Epithelial cell of prostate (primary cell): Measurements from ENCODE around the gene BAIAP3.
"Not testable (repeated sequence)": the region's sequence is repeated elsewhere in the genome, so short reads cannot be mapped to it uniquely, and the experiment has no call there.

Experiments
- DNase-seq: peaks from one replicate; pipeline ENCODE4 v3.0.0-alpha.2; 2011; ENCODE audit warnings: low read depth, low spot score
- H3K27ac ChIP-seq: fragments of 450-650 bp; 2 replicates; pipeline ENCODE4 v1.5.1; 2017; ENCODE audit warnings: mild to moderate bottlenecking

The BAIAP3 gene, protein sequence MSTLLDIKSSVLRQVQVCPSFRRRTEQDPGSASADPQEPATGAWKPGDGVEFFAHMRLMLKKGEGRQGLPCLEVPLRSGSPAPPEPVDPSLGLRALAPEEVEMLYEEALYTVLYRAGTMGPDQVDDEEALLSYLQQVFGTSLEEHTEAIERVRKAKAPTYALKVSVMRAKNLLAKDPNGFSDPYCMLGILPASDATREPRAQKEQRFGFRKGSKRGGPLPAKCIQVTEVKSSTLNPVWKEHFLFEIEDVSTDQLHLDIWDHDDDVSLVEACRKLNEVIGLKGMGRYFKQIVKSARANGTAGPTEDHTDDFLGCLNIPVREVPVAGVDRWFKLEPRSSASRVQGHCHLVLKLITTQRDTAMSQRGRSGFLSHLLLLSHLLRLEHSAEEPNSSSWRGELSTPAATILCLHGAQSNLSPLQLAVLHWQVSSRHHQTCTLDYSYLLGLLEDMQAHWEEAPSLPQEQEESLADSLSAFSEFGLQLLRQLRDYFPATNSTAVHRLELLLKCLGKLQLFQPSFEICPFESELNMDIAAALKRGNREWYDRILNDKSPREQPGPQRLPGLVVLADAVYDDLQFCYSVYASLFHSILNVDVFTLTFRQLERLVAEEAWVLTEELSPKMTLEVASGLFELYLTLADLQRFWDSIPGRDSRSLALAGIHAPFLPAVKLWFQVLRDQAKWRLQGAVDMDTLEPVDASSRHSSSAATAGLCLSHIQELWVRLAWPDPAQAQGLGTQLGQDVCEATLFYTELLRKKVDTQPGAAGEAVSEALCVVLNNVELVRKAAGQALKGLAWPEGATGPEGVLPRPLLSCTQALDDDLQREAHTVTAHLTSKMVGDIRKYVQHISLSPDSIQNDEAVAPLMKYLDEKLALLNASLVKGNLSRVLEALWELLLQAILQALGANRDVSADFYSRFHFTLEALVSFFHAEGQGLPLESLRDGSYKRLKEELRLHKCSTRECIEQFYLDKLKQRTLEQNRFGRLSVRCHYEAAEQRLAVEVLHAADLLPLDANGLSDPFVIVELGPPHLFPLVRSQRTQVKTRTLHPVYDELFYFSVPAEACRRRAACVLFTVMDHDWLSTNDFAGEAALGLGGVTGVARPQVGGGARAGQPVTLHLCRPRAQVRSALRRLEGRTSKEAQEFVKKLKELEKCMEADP

DNA sequence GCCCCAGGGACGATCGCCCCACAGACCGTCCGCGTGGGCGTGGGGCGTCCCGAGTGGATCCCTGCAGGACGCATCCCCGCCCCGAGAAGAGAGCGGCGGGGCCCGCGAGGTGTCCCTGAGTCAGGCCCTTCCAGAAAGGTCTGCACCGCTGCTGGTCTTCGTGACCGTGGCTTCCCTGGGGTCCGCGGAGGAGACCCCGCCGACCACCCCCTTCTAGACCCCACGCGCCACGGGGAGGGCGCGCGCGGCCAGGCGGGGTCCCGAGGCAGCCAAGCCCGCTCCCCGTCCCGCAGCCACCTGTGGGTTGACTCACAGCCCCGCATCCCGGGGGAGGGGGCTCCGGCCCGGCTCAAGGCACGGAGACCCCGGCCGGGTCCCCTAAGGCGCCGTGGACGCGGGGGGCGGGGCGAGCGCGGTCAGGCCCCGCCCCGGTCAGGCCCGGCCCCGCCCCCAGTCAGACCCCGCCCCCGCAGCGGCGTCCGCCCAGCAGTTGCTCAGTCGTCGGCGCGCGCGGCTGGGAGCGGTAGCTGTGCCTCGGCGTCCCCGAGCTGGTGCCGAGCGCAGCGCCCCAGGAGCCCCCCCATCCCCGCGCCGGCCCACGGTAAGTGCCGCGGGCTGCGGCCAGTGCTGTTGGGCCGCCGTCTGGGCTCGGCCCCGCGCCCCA is at the start of gene BAIAP3:
TSS of gene BAIAP3 (plus strand) at position 497 of the 664 bp plus-strand sequence. CDS start 4,905 bp downstream, outside the sequence.
- no peak within 1 kb of the TSS for H3K27ac ChIP-seq
- no peak for DNase-seq

DNA sequence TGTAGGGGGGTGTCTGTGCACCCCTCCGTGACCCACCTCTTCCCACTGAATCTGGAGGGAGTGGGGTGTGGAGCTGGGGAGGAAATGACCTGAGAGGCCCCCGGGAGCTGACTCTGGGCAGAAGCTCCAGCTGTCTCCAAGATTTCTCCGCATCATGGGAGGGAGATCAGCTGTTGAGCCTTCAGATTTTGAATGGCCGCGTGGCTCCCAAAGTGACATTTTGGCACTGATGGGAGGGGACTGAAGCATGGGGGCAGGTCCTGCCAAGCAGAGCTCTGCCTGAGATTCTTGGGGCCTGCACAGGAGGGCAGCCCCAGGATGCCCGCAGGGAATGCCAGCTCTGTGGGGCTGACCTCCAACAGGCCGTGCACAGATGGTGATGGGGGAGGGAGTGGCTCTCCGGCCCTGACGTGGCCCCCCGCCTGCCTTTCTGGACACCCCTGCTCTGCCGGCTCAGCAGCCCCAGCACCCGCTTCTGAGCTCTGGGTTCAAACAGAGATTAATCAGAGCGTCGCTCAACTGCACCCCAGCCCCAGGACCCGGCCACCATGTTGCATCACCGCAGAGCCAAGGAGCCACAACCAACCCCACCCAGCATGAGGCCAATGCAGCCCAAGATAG is 49.3 kb upstream of the BAIAP3 start:
- H3K27ac ChIP-seq = no peak overlapping the region
- DNase-seq = no peak

DNA sequence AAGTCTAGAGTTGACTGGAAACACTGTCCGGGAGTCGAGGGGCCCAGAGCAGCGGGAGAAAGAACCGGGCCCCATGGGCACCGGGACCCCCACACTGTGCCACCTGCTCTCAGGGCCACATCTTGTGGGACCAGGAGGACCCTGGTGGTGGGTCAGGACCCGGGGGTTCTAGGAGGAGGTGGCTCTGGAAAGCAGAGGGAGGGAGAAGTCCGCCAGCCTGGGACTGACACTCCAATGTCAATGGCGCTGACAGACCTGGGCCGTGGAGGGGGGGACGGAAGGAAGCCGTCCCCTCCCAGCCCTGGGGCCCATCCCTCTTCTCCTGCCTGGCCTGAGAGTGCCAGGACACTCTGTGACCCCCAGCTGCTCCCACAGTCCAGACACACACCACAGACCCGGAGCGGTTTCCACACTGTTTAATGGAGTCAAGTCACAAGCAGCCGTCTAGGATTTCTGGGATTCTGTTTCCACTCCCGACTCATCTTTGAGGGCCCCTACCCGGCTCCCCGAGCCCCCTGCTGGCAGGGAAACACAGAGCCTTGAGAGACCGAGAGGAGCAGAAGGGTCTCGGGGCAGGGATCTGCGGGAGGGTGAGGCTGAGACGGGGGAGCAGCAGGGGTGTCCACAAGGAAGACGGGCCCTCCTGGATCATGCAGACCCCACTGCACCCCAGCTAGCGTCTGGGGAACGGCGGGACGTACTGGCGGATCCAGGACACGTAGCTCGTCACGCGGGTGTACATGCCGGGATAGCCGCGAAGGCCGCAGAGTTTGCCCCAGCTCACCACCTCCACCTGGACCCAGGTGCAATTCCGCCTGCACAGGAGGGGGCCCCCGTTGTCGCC is 47.6 kb upstream of the BAIAP3 start:
- DNase-seq = no peak

DNA sequence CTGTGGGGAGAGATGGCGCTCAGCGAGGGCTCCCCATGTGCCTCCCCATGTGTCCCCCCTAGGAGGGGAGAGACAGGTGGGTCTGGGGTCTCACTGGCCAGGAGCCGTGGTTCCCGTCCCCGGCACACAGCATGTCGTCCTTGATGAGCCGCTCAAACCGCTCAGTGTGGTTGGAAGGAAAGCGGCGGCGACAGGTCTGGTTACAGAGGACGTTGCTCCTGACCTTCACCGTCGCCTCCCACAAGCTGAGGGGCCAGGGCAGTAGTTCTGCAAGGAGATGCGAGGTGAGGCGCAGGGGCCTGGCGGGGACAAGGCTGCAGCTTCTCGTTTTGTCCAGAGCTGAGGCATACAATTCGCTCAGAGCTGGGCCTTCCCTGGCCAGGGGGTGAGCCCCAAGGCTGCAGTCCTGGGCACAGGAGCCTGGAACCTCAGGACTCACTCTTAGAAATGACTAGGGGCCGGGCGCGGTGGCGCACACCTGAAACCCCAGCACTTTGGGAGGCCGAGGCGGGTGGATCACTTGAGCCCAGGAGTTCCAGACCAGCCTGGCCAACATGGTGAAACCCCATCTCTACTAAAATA is 46.8 kb upstream of the BAIAP3 start:
- H3K27ac ChIP-seq = no peak overlapping the region
- no peak for DNase-seq

More for the DNA sequence above, 47.6 kb upstream of the BAIAP3 start:
- H3K27ac ChIP-seq = no peak overlapping the region

DNA sequence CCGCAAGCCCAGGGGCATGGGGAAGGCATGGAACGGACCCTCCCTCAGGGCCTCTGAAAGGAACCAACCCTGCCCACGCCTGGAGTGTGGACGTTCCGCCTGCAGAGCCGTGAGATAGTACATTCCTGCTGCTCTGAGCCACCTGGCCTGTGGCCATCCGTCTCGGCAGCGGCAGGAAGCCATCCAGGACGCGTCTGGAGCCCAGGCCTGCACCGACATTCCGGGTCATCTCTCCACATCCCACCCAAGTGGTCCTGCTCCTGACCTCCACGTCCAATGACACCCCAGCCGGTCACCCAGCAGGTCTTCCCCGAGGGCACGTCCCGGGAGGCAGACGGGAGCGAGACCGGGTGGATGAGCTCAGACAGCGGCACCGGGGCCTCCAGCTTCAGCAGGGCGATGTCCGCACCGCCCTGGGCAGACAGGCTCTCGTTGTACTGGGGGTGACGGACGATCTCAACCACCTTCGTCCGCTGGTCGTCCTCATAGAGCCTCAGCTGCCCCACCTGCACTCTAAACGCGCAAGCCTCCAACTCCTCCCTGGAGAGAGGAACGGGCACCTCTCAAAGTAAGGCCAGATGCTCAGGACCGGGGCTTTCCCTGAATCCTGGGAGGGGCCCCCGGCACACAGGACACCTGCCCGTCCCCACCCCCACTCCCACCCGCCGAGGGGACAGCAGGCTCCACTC is 45.3 kb upstream of the BAIAP3 start:
- no peak for DNase-seq
- H3K27ac ChIP-seq = no peak overlapping the region

DNA sequence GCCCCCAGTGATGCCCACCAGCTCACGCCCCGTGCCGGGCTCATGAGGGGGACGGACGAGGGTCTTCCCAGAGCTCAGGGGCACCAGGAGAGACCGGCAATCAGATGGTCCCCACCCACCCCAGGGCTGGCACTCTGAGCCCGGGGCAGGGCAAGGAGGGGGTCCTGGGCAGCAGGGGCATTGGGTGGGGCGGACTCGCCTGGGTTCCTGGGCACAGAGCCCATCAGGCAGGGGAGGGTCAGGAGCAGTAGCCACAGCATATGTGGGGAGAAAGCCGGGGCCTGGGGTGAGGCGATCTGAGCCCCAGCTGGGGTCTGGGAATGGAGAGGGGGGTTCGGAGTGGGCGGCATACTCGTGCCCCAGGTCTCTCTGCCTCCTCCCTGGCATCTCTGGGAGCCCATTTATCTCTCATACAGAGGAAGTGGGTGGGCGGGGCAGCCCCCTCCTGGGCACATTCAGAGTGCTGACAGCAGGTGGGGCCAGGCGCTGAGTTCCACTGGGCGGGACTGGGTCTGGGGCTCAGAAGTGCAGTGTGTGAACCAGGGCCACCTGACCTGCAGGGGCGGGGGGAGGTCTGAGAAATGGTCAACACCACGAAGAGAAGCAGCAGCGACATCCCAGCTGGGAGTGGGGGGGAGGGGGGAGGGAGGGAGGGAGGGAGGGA is 44.5 kb upstream of the BAIAP3 start:
- no peak overlapping the region for H3K27ac ChIP-seq
- no peak for DNase-seq

DNA sequence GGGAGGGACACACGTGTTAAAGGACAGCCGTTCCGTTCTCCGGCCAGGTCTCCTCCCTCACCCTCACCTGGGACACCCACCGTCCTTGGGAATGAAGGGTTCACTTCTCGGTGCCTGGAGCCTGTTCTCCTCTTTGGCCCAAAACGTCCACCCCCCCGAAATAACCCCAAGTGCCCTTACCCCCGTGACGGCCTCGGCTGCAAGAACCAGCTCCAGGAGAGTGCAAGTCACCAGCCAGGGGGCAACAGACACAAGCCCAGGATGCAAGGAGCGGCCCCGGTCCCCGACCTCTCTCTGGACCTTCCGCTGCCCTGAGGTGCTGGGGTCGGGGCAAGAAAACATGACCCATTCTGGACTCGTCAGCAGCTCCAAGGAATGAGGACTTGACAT is 44.0 kb upstream of the BAIAP3 start:
- H3K27ac ChIP-seq = no peak overlapping the region
- DNase-seq = no peak

DNA sequence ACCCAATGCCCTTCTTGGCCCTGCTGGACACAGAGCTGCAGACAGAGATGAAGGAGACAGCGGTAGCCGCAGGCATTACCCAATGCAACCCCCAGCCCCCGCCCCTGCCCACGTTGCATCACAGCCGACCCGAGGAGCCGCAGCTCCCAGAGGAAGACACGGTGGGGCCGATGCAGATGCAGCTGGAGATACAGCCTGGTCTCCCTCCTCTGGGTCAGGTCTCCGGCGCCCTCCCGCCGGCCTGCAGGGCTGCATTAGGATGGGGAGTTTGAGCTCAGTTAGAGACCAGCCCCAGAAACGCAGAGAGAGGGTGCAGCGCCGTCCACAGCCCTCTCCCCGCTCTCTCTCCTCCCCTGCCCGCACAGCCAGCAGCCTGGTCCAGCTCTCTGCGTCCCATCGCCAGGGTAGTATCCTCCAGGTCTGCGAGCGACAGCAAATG is 43.4 kb upstream of the BAIAP3 start:
- no peak for DNase-seq

DNA sequence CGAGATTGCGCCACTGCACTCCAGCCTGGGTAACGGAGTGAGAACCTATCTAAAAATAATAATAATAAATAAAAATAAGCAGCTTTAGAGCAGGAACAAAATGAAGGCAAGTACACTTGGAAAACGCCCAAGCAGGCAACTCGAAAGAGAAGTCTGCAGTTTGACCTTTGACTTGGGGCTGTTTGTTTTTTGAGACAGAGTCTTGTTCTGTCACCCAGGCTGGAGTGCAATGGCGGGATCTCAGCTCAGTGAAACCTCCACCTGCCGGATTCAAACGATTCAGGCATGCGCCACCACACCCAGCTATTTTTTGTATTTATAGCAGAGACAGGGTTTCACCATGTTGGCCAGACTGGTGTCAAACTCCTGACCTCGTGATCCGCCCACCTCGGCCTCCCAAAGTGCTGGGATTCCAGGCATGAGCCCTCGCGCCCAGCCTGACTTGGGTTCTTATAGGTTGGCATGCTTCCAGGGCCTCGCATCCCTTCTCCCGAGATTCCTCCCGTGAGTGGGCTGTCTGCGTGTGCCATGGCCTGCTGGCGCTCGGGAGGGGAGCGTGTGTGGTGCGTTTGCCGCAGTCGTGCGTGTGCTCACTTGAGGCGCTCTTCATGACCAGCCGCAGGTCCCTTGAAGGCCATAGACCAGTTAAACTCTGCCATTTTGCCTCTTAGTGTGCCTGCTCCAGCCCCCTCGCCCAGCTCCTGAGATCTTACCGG is 42.4 kb upstream of the BAIAP3 start:
- DNase-seq = no peak
- no peak overlapping the region for H3K27ac ChIP-seq

More for the DNA sequence above, 43.4 kb upstream of the BAIAP3 start:
- no peak overlapping the region for H3K27ac ChIP-seq

DNA sequence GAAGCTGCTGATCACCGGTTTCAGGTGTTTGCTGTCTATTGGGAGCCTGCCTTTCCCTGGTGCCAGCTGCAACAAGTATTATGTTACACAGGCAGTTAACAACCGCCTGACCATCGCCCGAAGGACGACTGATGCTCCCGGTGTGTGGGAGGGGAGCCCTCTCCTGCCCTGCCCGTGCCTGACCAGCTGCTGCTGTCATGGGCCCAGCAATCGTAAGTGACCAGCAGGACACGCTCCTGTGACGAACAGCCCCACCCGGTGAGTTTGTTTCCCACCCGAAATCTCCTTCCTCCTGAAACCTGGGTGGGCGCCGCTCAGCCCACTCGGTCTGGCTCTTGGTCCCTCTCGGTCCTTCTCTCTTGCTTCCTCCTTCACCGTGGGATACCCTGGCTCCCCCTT is 41.9 kb upstream of the BAIAP3 start:
- no peak overlapping the region for H3K27ac ChIP-seq
- no peak for DNase-seq

DNA sequence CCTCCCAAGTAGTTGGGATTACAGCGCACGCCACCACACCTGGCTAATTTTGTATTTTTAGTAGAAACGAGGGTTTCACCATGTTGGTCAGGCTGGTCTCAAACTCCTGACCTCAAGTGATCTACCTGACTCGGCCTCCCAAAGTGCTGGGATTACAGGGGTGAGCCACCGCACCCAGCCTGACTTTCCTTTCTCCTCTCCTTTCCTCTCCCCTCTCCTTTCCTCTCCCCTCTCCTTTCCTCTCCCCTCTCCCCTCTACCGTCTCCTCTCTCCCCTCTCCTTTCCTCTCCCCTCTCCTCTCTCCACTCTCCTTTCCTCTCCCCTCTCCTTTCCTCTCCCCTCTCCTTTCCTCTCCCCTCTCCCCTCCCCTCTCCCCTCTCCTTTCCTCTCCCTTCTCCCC is 41.2 kb upstream of the BAIAP3 start:
- not testable (repeated sequence) for DNase-seq, H3K27ac ChIP-seq

DNA sequence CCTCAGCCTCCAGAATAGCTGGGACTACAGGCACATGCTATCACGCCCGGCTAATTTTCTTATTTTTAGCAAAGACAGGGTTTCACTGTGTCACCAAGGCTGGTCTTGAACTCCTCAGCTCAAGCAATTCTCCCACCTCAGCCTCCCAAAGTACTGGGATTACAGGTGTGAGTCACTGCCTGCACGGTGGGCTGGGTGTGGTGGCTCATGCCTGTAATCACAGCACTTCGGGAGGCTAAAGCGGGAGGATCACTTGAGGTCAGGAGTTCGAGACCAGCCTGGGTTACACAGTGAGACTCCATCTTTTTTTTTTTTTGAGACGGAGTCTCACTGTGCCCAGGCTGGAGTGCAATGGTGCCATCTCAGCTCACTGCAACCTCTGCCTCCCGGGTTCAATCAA is 40.6 kb upstream of the BAIAP3 start:
- not testable (repeated sequence) for DNase-seq, H3K27ac ChIP-seq

DNA sequence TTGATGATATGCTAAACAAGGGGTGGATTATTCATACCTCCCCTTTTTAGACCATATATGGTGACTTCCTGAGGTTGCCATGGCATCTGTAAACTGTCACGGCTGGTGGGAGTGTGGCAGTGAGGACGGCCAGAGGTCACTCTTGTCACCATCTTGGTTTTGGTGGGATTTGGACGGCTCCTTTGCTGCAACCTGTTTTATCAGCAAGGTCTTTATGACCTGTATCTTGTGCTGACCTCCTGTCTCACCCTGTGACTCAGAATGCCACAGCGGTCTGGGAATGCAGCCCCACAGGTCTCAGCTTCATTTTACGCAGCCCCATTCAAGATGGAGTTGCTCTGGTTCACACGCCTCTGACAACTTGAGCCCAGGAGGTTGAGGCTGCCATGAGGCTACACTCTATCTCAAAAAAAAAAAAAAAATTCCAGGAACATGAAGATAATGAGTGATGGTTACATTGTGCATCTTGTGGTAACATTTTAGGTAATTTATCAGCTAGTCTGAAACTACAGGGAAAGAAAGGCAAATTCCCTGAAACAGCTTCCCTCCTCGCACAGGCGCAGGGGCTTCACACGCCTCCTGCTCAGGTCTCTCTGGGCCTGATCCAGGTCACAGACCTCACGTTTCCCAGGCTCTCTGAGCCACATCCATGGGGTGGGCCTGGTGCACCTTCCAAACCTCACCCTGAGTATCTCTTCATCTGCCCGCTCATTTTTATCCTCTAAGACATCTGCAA is 39.4 kb upstream of the BAIAP3 start:
- no peak for DNase-seq
- H3K27ac ChIP-seq = no peak overlapping the region

DNA sequence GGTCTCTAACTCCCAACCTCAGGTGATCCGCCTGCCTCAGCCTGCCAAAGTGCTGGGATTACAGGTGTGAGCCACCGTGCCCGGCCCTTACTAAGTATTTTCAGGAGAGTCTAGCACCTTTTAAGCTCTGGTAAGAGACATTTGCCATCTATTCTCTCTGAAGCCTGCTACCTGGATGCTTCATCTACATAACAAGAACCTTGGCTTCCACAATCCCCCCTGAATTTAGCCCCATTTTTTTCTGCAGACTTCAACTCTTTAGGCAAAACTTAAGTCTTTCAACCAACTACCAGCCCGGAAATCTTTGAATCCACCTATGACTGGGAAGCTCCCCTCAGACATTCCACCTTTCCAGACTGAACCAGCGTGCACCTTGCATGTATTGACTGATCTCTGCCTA is 38.0 kb upstream of the BAIAP3 start:
- H3K27ac ChIP-seq = peak overlapping the region; percentile 37
- no peak for DNase-seq

DNA sequence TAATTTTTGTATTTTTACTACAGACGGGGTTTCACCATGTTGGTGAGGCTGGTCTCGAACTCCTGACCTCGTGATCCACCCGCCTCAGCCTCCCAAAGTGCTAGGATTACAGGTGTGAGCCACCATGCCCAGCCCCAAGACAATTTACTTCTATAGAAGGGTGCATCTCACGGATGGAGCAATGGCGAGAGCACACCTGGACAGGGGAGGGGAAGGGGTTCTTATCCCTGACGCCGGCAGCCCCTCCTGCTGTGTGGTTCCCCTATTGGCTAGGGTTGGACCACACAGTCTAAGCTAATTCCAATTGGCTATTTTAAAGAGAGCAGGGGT is 36.8 kb upstream of the BAIAP3 start:
- not testable (repeated sequence) for DNase-seq
- peak overlapping the region; percentile 90 for H3K27ac ChIP-seq

DNA sequence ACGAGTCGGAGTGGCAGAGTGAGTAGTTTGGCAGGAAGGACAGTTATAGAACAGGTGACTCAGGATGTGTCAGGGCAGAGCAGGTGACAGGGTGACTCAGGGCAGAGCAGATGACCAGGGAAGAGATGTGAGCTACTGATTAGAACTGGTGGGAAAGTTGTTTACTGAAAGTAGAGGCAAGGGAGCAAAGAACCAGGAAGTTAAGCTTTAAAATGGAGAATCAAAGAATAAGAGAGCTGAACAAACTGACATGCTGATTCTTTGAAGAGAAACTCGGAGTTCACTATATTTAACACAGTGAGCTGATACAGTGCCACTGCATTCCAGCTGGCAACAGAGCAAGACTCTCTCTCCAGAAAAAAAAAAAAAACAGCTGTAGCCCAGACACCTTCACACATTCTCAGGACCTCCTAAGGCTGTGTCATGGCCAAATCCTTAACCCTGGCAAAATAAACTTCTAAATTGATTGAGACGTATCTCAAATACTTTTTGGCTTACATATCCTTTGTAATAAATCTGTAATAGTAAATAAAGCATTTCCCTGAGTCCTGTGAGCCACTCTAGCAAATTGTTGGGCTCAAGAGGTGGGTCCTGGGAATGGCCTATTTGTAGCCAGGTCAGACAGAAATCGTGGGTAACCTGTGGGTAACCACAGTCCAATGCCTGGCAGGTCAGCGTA is 36.3 kb upstream of the BAIAP3 start:
- H3K27ac ChIP-seq = peak overlapping the region; percentile 90
- DNase-seq = peak; percentile 89
